SK-N-SH (cell line): ENCODE results near the gene PEX13. TPM values are rescaled to one million over a fixed set of nuclear protein-coding genes. Genes with fewer than 3 reads are reported as not detected.

Experiments
- CTCF ChIA-PET: fragments of 300-600, 350-600 bp; formaldehyde crosslinking; extraction: SDS; loops from one replicate; lab custom pipeline; 2021; lab: Yijun Ruan, JAX
- POLR2A ChIA-PET: fragments of 350-600 bp; sonication (Branson Sonifier 250); formaldehyde crosslinking; extraction: SDS; loops from one replicate; lab custom pipeline; 2020; ENCODE audit warnings: antibody characterized with exemption, inconsistent platforms; lab: Yijun Ruan, JAX
- DNase-seq: peaks from one replicate; pipeline ENCODE4 v3.0.0; 2012
- H2AFZ ChIP-seq: fragments of 200-600 bp; sonication (generic); 2 replicates; pipeline ENCODE4 v1.8.1; 2016; ENCODE audit warnings: antibody characterized with exemption, mild to moderate bottlenecking, low read depth
- H3F3A ChIP-seq: fragments of 200-600 bp; sonication (generic); replicated peaks from 2 replicates; pipeline ENCODE3; 2016; ENCODE audit warnings: antibody characterized with exemption, mild to moderate bottlenecking; ENCODE audit not compliant: insufficient read depth
- H3K27ac ChIP-seq, 2 experiments: fragments of 200-500 bp in 1 of 2; fragments of 200-600 bp in 1 of 2; sonication (Bioruptor generic) in 1 of 2; sonication (generic), shearing (Covaris generic) in 1 of 2; 2 replicates each; pipeline versions ENCODE4 v1.5.1 to v1.6.1; 2014 to 2016; ENCODE audit warnings: low read depth in 2 of 2, inconsistent platforms in 1 of 2, low read length in 1 of 2, mild to moderate bottlenecking in 1 of 2, mixed read lengths in 1 of 2
- H3K27me3 ChIP-seq: fragments of 200-600 bp; sonication (generic), shearing (Covaris generic); 2 replicates; pipeline ENCODE4 v1.6.1; 2016; ENCODE audit warnings: mixed run types; ENCODE audit not compliant: insufficient read depth
- H3K36me3 ChIP-seq, 2 experiments: fragments of 200-500 bp in 1 of 2; fragments of 200-600 bp in 1 of 2; sonication (Bioruptor generic) in 1 of 2; sonication (generic) in 1 of 2; replicated peaks in 1 of 2; 2 replicates each; pipeline versions ENCODE3 to v1.5.1; 2014 to 2016; ENCODE audit warnings: low read length in 1 of 2, mild to moderate bottlenecking in 1 of 2; ENCODE audit not compliant: insufficient read depth in 2 of 2, control insufficient read depth in 1 of 2
- H3K4me1 ChIP-seq, 2 experiments: fragments of 200-500 bp in 1 of 2; fragments of 200-600 bp in 1 of 2; sonication (Bioruptor generic) in 1 of 2; sonication (generic), shearing (Covaris generic) in 1 of 2; 2 replicates each; pipeline versions ENCODE4 v1.5.1 to v1.6.1; 2014 to 2016; ENCODE audit warnings: low read depth in 1 of 2, low read length in 1 of 2, mixed run types in 1 of 2; ENCODE audit not compliant: insufficient read depth in 2 of 2, control insufficient read depth in 1 of 2
- H3K4me2 ChIP-seq: fragments of 200-600 bp; sonication (generic), shearing (Covaris generic); 2 replicates; pipeline ENCODE4 v1.6.1; 2017; ENCODE audit warnings: mixed run types
- H3K4me3 ChIP-seq, 2 experiments: fragments of 200-500 bp in 1 of 2; fragments of 200-600 bp in 1 of 2; sonication (Bioruptor generic) in 1 of 2; sonication (generic), shearing (Covaris generic) in 1 of 2; 2 replicates each; pipeline versions ENCODE4 v1.5.1 to v1.8.1; 2014 to 2016; ENCODE audit warnings: low read depth in 2 of 2, inconsistent platforms in 1 of 2, low read length in 1 of 2, mild to moderate bottlenecking in 1 of 2, mixed read lengths in 1 of 2, moderate library complexity in 1 of 2
- H3K79me2 ChIP-seq: fragments of 200-600 bp; sonication (generic); 2 replicates; pipeline ENCODE4 v1.8.1; 2017; ENCODE audit warnings: mild to moderate bottlenecking; ENCODE audit not compliant: insufficient read depth
- H3K9ac ChIP-seq: fragments of 200-600 bp; sonication (generic); 2 replicates; pipeline ENCODE4 v1.6.1; 2017; ENCODE audit warnings: mixed run types
- H3K9me2 ChIP-seq: fragments of 200-600 bp; sonication (generic); 2 replicates; pipeline ENCODE4 v1.6.1; 2017; ENCODE audit warnings: mixed run types
- H3K9me3 ChIP-seq: fragments of 200-600 bp; sonication (generic); 2 replicates; pipeline ENCODE4 v1.6.1; 2017; ENCODE audit warnings: mixed run types, mild to moderate bottlenecking, moderate library complexity
- H4K20me1 ChIP-seq: fragments of 200-600 bp; sonication (generic); 2 replicates; pipeline ENCODE4 v1.6.1; 2017; ENCODE audit warnings: mild to moderate bottlenecking, mixed run types; ENCODE audit not compliant: insufficient read depth
- CHD2 ChIP-seq: fragments of 150-350 bp; IDR thresholded peaks from 2 replicates; pipeline ENCODE4 v1.6.1; 2018; ENCODE audit warnings: low read length; ENCODE audit not compliant: partially characterized antibody
- FOSL2 ChIP-seq: IDR thresholded peaks from 2 replicates; pipeline ENCODE4 v1.4.0; 2012; ENCODE audit warnings: low read depth, mild to moderate bottlenecking, moderate library complexity, borderline replicate concordance
- GABPA ChIP-seq: IDR thresholded peaks from 2 replicates; pipeline ENCODE4 v1.4.0; 2012; ENCODE audit warnings: low read depth, mild to moderate bottlenecking
- MXI1 ChIP-seq: IDR thresholded peaks from 2 replicates; pipeline ENCODE4 v1.6.1; 2012; ENCODE audit warnings: mild to moderate bottlenecking, low read depth, low read length, improper control_type of control experiment
- POLR2AphosphoS5 ChIP-seq: IDR thresholded peaks from 2 replicates; pipeline ENCODE4 v1.6.1; 2012; ENCODE audit warnings: low read depth, low read length
- SIN3A ChIP-seq: IDR thresholded peaks from 2 replicates; pipeline ENCODE4 v1.6.1; 2012; ENCODE audit warnings: low read depth, mild to moderate bottlenecking, low read length, moderate library complexity, borderline replicate concordance
- TEAD4 ChIP-seq: IDR thresholded peaks from 2 replicates; pipeline ENCODE4 v1.4.0; 2012; ENCODE audit warnings: mild to moderate bottlenecking, borderline replicate concordance; ENCODE audit not compliant: insufficient read depth
- YY1 ChIP-seq: IDR thresholded peaks from 2 replicates; pipeline ENCODE4 v1.4.0; 2012; ENCODE audit warnings: low read depth, mild to moderate bottlenecking
- WGBS: methylation state at CpG from one replicate; pipeline ENCODE4 v1.1.6; 2017; ENCODE audit warnings: low lambda C conversion rate; 5-methylcytosine and 5-hydroxymethylcytosine counted together
- polyA plus RNA-seq, 3 experiments: library from polyadenylated mRNA; depleted of rRNA; stranded (reverse); fragments of >200 nt; gene quantifications; 2 replicates each; pipeline ENCODE4 v1.2.3, GENCODE V29; 2012
- TF ChIP-seq, protein P1 (sequence below): fragments of 150-350 bp; IDR thresholded peaks from 2 replicates; pipeline ENCODE4 v1.6.1; 2016; ENCODE audit warnings: mild to moderate bottlenecking, low read depth, low read length
- TF ChIP-seq, protein P2 (sequence below): fragments of 200-600 bp; sonication (generic); IDR thresholded peaks from 2 replicates; pipeline ENCODE4 v1.6.1; 2017; ENCODE audit warnings: antibody characterized with exemption, mild to moderate bottlenecking, moderate library complexity
- TF ChIP-seq, protein P3 (sequence below): IDR thresholded peaks from 2 replicates; pipeline ENCODE4 v1.4.0; 2012; ENCODE audit warnings: low read depth
- TF ChIP-seq, protein P4 (sequence below): IDR thresholded peaks from 2 replicates; pipeline ENCODE4 v1.6.1; 2012; ENCODE audit warnings: mild to moderate bottlenecking, low read depth, low read length, moderate library complexity
- TF ChIP-seq, protein P5 (sequence below): IDR thresholded peaks from 2 replicates; pipeline ENCODE4; 2012

Gene PEX13
- polyA plus RNA-seq, 1 of the 3 experiments (the other 2 are of a cell fraction), result 10.3 TPM

DNA sequence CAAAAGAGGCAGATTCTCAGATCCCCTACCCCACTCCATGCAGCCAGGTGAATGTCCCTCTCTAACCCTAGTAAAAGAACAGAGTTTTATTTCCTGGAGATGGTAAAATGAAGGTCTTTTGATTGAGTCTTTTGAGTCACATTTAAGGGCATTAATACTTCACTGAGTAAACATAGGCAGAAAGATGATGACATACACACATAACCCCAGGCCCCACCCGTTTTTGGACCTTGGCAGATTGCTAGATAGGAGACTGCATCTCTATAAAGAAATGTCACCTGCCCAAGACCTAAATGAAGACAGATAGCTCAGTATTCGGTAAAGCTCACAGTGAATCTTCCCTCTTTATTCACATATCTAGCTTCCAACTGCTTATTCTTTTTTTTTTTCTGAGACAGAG lies 28.3 kb upstream of the PEX13 start:
- Histone ChIP-seq H3K9me2 (no peaks in the 10 kb centered on the region), H3K9me3 (0 out of 2 replicates have a peak, but pooled peaks cover 7% of the 10 kb centered on the region), H3K27me3 (no peaks in the 10 kb centered on the region), H2AFZ (no peak overlapping the region), H3K36me3 (no peaks in the 10 kb centered on the region), H3K4me3 (no peak overlapping the region), H3K27ac (no peak overlapping the region), H3K9ac (no peak overlapping the region), H4K20me1 (no peaks in the 10 kb centered on the region), H3K4me1 (no peaks in the 10 kb centered on the region), H3K79me2 (no peaks in the 10 kb centered on the region), H3F3A (no peaks in the 10 kb centered on the region), H3K4me2 (no peak overlapping the region)
- POLR2A ChIA-PET, result no interaction called here
- WGBS, result 63% methylated on average over 2 of the region's 2 CpGs
- TF ChIP-seq POLR2AphosphoS5, result no peak
- TF ChIP-seq SIN3A, result no peak
- TF ChIP-seq, protein P1, sequence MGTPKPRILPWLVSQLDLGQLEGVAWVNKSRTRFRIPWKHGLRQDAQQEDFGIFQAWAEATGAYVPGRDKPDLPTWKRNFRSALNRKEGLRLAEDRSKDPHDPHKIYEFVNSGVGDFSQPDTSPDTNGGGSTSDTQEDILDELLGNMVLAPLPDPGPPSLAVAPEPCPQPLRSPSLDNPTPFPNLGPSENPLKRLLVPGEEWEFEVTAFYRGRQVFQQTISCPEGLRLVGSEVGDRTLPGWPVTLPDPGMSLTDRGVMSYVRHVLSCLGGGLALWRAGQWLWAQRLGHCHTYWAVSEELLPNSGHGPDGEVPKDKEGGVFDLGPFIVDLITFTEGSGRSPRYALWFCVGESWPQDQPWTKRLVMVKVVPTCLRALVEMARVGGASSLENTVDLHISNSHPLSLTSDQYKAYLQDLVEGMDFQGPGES, result no peak
- no peak for TF ChIP-seq TEAD4
- DNase-seq, result no peak
- CTCF ChIA-PET, result interaction anchor here (0.6 to 1.0 kb wide), 3 partner anchors 9 to 1937 kb away, joined by 3 read pairs; no protein-coding TSS in a partner anchor

DNA sequence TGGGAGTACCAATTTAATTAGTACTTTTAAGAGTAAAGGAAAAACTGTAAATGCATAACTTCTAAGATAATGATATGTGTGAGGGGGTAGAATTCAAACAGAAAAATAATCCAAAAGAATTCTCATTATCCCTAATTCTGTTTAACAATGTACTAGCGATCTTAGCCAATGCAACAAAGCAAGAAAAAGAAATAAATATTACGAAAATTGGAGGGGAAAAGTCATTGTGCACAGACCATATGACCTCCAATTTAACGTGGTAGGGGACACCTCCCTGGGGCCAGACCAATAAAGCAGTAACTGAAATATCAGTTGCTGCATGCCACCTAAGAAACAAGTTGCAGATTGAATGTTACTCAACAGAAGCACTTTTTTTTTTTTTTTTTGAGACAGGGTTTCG lies 25.9 kb upstream of the PEX13 start:
- TF ChIP-seq, protein P2, sequence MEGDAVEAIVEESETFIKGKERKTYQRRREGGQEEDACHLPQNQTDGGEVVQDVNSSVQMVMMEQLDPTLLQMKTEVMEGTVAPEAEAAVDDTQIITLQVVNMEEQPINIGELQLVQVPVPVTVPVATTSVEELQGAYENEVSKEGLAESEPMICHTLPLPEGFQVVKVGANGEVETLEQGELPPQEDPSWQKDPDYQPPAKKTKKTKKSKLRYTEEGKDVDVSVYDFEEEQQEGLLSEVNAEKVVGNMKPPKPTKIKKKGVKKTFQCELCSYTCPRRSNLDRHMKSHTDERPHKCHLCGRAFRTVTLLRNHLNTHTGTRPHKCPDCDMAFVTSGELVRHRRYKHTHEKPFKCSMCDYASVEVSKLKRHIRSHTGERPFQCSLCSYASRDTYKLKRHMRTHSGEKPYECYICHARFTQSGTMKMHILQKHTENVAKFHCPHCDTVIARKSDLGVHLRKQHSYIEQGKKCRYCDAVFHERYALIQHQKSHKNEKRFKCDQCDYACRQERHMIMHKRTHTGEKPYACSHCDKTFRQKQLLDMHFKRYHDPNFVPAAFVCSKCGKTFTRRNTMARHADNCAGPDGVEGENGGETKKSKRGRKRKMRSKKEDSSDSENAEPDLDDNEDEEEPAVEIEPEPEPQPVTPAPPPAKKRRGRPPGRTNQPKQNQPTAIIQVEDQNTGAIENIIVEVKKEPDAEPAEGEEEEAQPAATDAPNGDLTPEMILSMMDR, result no peak
- TF ChIP-seq TEAD4, result no peak
- no peaks in the 10 kb centered on the region for H3F3A ChIP-seq
- CTCF ChIA-PET, result interaction anchor here (3.4 kb wide), 1 partner anchor 284 kb away, joined by 17 read pairs; no protein-coding TSS in a partner anchor
- H3K9me2 ChIP-seq, result no peaks in the 10 kb centered on the region
- no peaks in the 10 kb centered on the region for H3K36me3 ChIP-seq
- no peaks in the 10 kb centered on the region for H3K79me2 ChIP-seq
- DNase-seq, result no peak
- H3K9me3 ChIP-seq, result 0 out of 2 replicates have a peak, but pooled peaks cover 7% of the 10 kb centered on the region
- no peaks in the 10 kb centered on the region for H3K4me1 ChIP-seq
- H3K27ac ChIP-seq, result no peak overlapping the region
- 71% methylated on average over 4 of the region's 4 CpGs for WGBS
- POLR2A ChIA-PET, result no interaction called here
- H2AFZ ChIP-seq, result no peak overlapping the region
- H3K9ac ChIP-seq, result no peak overlapping the region
- no peaks in the 10 kb centered on the region for H3K27me3 ChIP-seq
- no peak overlapping the region for H3K4me3 ChIP-seq
- no peak overlapping the region for H3K4me2 ChIP-seq
- H4K20me1 ChIP-seq, result no peaks in the 10 kb centered on the region

DNA sequence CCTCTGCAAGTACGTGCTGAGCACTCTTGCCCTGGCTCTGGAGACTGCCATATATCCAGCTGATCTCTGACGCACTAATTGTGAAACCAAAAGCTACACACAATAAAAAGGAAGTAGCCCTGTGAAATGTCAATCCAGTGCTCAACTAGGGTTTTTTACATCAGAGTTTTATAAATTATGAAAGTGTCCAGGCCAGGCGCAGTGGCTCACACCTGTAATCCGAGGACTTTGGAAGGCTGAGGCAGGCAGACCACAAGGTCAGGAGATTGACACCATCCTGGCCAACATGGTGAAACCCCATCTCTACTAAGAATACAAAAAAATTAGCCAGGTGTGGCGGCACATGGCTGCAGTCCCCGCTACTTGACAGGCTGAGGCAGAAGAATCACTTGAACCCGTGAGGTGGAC lies 24.5 kb upstream of the PEX13 start:
- no peaks in the 10 kb centered on the region for H3K79me2 ChIP-seq
- DNase-seq, result no peak
- TF ChIP-seq, protein P3, sequence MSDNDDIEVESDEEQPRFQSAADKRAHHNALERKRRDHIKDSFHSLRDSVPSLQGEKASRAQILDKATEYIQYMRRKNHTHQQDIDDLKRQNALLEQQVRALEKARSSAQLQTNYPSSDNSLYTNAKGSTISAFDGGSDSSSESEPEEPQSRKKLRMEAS, result no peak
- TF ChIP-seq MXI1, result no peak
- TF ChIP-seq YY1, result no peak
- TF ChIP-seq FOSL2, result no peak
- no peak for TF ChIP-seq GABPA
- TF ChIP-seq, protein P4, sequence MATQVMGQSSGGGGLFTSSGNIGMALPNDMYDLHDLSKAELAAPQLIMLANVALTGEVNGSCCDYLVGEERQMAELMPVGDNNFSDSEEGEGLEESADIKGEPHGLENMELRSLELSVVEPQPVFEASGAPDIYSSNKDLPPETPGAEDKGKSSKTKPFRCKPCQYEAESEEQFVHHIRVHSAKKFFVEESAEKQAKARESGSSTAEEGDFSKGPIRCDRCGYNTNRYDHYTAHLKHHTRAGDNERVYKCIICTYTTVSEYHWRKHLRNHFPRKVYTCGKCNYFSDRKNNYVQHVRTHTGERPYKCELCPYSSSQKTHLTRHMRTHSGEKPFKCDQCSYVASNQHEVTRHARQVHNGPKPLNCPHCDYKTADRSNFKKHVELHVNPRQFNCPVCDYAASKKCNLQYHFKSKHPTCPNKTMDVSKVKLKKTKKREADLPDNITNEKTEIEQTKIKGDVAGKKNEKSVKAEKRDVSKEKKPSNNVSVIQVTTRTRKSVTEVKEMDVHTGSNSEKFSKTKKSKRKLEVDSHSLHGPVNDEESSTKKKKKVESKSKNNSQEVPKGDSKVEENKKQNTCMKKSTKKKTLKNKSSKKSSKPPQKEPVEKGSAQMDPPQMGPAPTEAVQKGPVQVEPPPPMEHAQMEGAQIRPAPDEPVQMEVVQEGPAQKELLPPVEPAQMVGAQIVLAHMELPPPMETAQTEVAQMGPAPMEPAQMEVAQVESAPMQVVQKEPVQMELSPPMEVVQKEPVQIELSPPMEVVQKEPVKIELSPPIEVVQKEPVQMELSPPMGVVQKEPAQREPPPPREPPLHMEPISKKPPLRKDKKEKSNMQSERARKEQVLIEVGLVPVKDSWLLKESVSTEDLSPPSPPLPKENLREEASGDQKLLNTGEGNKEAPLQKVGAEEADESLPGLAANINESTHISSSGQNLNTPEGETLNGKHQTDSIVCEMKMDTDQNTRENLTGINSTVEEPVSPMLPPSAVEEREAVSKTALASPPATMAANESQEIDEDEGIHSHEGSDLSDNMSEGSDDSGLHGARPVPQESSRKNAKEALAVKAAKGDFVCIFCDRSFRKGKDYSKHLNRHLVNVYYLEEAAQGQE, result no peak
- TF ChIP-seq, protein P5, sequence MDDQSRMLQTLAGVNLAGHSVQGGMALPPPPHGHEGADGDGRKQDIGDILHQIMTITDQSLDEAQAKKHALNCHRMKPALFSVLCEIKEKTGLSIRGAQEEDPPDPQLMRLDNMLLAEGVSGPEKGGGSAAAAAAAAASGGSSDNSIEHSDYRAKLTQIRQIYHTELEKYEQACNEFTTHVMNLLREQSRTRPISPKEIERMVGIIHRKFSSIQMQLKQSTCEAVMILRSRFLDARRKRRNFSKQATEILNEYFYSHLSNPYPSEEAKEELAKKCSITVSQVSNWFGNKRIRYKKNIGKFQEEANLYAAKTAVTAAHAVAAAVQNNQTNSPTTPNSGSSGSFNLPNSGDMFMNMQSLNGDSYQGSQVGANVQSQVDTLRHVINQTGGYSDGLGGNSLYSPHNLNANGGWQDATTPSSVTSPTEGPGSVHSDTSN, result no peak
- no peak for TF ChIP-seq CHD2
- WGBS, result 87% methylated on average over 7 of the region's 7 CpGs
- H3K4me1 ChIP-seq, result no peaks in the 10 kb centered on the region
- H3K9me3 ChIP-seq, result 0 out of 2 replicates have a peak, but pooled peaks cover 7% of the 10 kb centered on the region
- H3F3A ChIP-seq, result no peaks in the 10 kb centered on the region
- no peaks in the 10 kb centered on the region for H3K9me2 ChIP-seq
- H3K36me3 ChIP-seq, result no peaks in the 10 kb centered on the region
- H2AFZ ChIP-seq, result no peak overlapping the region
- no peak overlapping the region for H3K9ac ChIP-seq
- ChIA-PET POLR2A (no interaction called here), CTCF (interaction anchor here (0.6 to 3.4 kb wide), 2 partner anchors 43 to 285 kb away, joined by 3 to 17 read pairs; no protein-coding TSS in a partner anchor)
- no peak overlapping the region for H3K27ac ChIP-seq
- no peak overlapping the region for H3K4me3 ChIP-seq
- H3K4me2 ChIP-seq, result no peak overlapping the region
- H3K27me3 ChIP-seq, result no peaks in the 10 kb centered on the region
- no peaks in the 10 kb centered on the region for H4K20me1 ChIP-seq
